Measurements from ENCODE around the gene NKX3-2.

The NKX3-2 gene

GRCh38 chr4:13544606-13545393 is 492 bp upstream of the NKX3-2 start:
- no peak for DNase-seq

DNA sequence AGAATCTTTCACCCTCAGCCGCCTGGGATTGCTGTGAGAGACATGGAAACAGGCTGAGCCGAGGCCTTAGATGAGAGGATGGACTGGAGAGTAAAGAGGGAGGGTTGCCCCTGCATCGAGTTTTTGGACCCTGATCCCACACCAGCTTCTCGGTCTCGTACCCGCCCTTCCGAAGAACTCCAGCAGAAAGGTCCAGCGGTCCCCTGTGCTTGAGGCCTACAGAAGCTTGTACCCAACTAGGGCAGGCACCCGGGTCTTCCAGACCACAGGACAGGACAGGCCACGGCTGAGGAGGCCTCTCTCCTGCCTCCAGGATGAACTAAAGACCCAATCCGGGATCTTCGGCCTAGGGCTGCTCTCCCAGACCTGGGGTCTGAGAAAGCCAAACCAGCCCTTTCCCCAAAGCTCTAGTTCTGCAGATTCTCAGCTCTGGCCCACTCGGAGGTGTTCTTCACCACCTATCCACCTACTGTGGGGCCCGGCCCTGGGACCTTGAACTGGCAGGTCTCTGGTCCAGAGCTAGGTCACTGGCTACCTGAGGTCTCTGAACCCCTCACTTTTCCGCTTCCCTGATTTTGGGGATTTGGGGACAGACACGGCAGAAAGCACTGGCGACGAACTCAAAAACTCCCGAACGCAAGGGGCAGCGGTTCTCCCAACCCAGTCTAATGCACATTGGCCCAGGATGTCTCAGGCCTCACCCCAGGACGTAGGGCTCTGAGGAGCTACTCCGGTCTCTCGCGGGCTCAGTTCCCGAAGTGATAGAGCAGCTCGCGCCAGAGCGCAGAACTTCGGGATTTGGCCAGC is 1.1 kb downstream of the NKX3-2 start:
- DNase-seq = no peak

GRCh38 chr4:13542577-13543031 is 1.7 kb downstream of the NKX3-2 start:
- no peak for DNase-seq

DNA sequence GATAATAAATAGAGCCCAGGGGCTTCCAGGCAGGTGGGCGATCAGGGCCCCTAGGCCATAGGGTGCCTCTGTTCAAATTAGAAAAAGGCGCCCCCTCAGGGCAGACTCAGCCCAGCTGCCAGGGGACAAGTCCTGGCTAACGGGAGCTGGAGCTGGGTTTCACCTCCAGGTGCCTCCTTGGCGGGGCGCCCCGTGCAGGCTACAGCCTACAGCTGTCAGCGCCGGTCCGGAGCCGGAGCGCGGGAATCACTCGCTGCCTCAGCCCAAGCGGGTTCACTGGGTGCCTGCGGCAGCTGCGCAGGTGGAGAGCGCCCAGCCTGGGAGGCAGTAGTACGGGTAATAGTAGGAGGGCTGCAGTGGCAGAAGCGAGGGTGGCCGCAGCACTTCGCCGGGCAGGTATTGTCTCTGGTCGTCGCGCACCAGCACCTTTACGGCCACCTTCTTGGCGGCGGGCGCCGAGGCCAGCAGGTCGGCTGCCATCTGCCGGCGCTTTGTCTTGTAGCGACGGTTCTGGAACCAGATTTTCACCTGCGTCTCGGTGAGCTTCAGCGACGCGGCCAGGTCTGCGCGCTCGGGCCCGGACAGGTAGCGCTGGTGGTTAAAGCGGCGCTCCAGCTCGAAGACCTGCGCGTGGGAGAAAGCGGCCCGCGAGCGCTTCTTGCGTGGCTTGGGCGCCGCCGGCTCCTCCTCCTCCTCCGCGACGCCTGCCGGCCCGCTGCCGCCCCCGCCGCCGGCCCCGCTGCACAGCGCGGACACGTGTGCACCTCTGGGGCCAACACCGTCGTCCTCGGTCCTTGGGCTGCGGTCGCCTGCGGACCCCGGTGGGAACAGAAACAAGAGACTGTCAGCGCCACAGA is 2.4 kb downstream of the NKX3-2 start:
- DNase-seq = no peak

DNA sequence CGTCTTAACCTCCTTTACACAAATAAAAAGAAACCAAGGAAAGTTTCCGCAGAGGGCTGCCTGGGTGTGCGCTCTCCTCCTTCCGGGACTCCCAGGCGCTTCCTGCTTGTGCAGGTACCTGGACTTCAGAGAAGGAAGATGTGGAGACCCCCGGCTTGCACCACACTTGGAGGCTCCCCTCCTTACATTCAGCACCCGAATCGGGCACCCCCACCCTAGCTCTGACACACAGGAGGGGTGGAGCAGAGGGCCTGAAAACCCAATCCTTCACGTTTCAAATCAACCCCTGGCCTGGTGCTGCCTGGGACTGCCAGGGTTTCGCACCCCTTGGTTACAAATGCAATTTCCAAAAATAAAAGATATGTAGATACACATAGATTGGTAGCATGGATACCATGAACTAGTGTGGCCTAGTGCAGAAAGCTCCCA is 3.1 kb downstream of the NKX3-2 start:
- DNase-seq = no peak

DNA sequence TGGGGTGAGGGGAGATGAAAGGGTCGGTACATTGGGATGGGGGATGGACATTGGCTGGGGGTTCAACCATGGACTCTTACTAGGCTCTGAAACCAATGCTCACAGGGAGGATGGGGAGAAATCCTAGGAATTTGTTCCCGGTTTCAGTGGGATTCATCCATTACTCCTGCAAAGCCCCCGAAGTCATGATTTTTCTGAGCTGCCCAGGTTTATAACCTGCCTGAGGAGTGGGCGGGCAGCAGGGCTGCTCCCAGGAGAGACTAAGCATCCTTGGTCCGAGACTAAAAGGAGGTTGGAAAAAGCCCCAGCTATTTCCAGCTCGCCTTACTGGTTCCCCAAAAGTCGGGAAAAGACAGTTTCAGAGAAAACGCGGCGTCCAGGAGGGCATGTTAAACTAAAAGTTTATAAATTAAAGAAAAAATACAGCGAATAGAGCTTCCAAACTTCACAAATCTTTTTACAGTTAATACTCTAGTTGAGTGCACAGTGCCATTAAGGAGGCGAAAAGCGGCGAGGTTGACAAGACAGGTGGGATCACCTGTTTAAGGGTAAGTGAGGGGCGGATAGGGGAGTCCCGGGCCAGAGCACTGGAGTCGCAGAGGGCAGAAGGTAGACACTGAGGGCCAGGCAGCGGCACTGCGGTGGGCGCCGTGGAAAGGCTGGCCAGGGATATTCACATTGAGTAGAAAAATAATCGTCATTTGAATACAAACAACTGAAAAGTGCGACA is 3.7 kb downstream of the NKX3-2 start:
- DNase-seq = no peak

DNA sequence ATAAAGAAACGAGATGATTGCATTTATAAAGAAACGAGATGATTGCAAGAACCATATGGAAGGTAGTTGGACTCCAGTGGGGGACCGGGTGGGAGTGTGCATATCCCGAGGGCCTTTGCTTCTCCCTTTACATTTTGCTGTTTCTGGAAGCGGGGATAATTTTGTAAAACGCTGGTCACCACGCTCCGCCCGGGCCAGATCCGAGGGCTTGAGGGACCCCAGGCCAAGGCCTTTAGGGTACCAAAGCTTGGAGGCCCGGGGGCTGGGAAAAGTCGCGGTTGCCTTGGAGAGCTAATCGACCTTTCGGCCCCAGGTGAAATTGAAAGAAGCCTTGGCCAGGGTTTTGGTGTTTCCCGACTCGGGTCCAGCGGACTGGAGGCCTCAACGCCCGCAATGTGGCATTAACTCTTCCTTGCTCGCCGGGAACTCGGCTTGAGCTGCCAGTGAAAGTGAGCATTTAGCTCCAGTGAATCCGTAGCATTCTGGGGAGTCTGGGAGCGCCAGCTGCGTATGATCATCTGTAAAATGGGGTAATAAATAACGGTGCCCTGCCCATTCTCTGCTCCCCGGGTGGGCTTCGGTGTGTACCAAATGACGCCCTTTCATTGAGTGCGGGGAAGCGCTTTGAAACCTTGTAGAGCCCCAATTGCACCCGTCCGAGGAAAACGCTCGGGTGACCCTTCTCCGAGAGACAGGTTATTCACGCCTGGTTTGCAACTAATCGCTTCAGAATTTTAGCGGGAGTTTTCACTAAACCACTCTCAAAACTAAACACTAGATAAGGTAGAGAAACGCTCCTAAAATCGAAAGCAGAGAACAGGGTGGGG is 4.5 kb downstream of the NKX3-2 start:
- DNase-seq = no peak

DNA sequence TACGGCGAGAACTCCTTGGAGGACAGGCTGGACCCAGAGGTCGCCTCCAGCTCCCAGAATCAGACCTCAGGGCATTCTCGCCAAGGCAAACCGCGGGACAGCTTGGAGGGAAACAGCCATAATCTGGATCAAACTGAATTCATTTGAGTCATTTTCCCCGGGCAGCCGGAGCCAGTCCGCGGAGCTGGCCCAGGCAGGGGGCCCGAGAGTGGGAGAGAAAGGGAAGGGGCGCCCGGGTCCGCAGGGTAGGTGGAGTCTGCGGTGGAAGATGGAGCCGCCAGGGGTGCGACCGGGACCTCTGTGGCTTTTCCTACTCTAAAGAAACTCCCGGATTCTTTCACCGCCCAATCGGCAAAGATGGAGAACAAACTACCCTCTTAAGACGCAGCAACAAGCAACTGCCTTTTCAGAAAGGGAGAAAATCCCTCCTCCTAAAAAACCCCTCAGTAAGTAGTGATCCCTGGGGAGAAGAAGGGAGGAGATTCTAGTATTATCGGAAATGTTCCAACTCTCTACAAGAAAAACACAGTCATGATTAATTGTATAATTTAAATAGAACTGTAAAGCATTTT is 5.2 kb downstream of the NKX3-2 start:
- no peak for DNase-seq

GRCh38 chr4:13538427-13538973 is 5.8 kb downstream of the NKX3-2 start:
- DNase-seq = no peak

DNA sequence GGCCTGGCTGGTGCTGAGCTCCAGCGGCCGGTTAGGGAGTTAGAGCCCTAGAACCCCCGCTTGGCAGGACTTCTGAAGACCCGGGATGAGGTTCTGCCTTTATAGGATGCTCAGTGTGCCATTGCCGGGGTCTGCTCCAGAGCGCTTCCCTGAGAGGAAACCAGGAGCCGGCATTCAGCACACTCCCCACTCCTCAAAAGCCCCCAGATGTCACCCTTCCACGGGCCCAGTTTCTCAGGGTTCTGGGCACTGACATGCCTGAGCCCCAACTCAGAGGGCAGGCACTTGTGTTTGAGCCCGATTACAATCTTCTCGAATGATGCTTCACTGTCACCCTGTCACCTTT is 6.5 kb downstream of the NKX3-2 start:
- no peak for DNase-seq

DNA sequence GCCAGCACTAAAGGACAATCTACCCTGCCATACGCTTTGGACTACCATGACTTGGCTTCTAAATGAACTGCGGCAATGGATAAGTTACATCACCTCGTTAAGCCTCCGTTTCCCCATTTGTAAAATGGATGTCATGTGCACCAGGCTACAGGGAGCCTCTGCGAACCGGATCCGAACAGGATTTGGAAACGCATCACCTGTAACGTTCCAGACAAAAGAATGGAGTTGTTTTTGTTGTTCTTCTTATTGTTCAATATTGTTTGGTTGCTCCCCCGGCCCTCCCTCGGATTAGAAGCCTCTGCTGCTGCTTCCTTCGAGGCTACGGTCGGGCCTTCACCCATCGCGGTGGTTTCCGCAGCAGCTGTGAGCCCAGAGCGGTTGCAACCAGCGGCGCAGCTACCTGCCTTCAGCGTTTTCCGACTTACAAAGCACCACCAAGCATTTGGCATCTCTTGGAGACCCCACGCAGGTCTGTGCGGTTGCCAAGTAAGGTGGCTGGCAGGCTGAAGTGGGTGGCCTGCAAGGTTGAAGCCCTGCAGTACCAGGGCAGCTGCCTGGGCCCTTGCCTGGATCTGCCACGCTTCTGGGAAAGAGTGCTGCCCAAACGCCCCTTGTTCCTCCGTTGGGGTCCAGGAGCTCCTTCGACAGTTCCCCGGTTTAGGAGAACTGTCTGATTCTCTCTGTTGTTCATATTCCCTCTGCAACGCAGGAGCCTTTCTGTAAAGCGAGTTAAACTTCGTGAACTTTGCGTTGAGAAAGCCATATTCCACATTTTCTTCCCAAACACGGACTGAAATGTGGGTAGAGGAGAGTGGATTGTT is 7.1 kb downstream of the NKX3-2 start:
- no peak for DNase-seq

DNA sequence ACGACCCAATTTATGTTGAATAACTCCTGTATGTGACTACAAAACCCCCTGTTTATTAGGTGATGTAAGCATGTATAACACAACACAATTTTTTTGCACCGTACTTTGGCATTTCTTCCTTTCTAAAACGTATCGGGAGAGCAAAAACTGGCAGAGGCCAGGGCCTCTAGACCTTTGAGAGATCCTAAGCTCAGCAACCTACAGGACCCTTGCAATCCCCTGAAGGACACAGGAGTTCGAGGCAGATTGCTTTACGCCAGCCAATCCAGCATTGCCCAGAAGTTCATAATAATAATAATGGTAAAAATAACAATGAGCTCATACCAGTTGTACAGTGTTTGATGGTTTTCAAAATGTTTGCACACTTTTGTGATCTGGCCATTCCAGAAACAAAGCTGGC is 7.7 kb downstream of the NKX3-2 start:
- DNase-seq = no peak

DNA sequence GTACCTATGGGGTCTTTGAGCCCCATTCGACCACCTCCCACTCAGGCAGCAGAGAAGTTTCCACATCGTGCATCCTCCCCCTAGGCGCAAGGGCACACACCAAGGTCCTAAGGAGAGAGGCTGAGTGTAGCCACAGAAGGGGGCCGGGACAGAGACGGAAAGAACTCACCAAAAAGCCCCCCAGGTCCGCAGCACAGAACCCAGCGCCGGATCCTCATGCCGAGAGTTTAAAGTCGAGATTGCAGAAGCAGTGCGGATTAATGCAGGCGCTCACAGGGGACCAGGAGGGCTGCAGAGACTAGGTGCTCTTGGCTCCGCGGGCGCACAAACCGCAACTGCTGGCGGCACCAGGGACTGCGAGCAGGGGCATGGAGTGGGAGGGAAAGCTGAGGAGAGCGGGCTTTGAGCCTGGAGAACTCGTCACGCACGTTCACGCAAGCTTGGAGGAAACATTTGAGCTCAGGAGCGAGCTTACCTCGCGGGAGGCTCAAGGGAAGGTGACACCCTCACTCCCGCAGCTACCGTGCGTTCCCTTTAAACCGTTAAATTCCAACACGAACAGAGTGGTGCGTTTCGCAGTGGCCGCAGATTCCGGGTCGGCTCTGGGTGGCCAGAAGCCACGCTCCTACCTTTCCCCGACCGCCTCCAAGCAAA is 8.5 kb downstream of the NKX3-2 start:
- DNase-seq = no peak

GRCh38 chr4:13535118-13535517 is 9.2 kb downstream of the NKX3-2 start:
- DNase-seq = no peak

DNA sequence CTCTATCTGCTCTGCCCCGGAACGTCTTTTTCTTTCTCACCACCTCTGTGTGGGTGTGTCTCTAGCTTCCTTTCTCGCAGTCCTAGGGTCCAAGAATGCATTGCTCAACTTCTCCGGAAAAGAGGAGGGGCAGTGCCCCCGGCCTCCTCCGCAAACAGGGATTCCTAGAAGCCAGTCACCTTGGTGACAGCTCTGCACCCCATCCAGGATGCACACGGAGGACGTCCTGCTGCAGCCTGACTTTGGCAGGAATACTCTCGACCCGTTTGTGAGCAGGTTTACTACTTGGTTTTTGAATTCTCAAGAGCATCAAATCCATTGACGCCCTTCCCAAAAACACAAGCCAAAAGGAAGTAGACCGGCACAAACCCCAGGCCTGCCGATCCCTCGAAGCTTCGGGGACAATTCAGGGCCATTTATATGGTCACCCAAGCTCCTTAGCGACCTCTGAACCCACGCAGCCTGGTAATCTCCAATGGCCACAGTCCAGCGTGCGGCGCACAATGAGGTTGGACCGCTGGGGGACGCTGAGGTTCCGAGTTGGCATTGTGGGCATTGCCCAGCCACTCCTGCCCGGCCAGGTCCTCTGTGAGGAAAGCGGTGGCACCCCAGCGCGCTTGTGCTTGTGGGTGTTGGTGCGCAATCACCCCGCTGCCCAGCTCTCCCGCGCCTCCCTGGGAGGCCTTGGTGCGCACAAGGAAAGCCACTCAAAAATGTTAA is 9.8 kb downstream of the NKX3-2 start:
- DNase-seq = no peak

GRCh38 chr4:13533670-13534343 is 10.5 kb downstream of the NKX3-2 start:
- DNase-seq = no peak

GRCh38 chr4:13531625-13531998 is 12.7 kb downstream of the NKX3-2 start:
- no peak for DNase-seq

All from activated gamma-delta T cell treated with Interleukin-2 at 50 U/mL for 16 hours (primary cell).